ENCODE measurements around the gene TM4SF4.
A peak's percentile ranks its signal among the peaks of the same experiment; 100 is the strongest.

TM4SF4 gene

DNA sequence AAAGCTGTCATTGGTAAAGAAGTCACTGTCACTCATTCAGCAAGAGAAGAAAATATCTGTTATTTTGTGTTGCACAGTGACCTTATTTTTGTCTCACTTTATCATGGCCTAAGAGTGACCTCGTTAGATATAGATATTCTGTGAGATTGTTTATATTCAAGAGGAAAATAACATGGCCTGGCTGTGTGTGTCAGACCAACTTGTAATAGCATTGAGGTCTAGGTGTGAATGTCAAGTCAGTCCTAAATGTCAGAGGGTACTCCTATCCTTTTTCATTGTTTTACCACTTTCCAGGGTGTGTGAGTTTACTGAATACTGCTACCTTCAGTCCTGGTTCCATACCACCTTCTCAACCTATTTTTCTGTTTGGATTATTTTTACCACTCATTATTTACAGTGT lies 18.5 kb upstream of the TM4SF4 start:
- no peak for DNase-seq

GRCh38 chr3:149459491-149460059 lies 14.9 kb upstream of the TM4SF4 start:
- no peak for DNase-seq

- peak; percentile 43 for DNase-seq
These were observed 14.4 kb upstream of the TM4SF4 start for GRCh38 chr3:149460117-149460516.

DNA sequence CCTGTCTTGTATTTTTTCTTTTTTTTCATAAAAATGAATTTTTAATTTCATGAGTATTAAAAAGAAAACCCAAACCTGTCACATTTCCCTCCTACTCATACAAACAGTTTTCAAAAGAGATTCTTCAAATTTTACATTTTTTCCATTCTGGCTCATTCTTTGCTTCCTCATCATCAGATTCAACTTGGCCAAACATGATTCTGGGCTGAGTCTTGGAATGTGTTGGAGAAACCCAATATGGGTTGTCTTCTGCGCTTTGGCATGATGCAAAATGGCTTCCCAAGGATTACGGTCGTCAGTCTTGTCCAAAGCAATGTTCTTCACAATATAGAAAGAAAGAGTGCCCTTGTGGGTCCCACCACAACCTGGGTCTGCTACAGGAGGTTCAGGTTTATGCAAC lies 12.4 kb upstream of the TM4SF4 start:
- DNase-seq = no peak

GRCh38 chr3:149462581-149463011 lies 11.9 kb upstream of the TM4SF4 start:
- no peak for DNase-seq

DNA sequence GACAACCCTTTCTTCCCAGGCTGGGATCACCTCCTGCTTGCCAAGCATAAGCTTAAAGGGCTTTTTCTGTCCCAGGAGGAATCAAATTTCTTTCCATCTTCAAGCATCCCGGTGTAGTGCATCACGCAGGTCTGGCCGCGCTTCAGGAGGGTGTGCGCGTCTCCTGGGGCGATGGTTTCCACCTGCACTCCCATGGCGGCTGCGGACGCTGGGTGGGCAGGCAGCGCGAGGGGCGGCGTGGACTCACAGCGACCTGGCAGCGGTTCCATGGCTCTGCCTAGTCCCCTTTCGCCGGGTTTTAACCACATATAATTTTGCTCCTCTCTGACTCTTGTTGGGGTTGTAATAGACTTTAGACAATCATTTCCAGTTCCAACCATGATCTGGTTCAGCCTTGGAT lies 10.6 kb upstream of the TM4SF4 start:
- DNase-seq = no peak

GRCh38 chr3:149464542-149465328 lies 9.8 kb upstream of the TM4SF4 start:
- DNase-seq = no peak

GRCh38 chr3:149465351-149465883 lies 9.1 kb upstream of the TM4SF4 start:
- DNase-seq = no peak

DNA sequence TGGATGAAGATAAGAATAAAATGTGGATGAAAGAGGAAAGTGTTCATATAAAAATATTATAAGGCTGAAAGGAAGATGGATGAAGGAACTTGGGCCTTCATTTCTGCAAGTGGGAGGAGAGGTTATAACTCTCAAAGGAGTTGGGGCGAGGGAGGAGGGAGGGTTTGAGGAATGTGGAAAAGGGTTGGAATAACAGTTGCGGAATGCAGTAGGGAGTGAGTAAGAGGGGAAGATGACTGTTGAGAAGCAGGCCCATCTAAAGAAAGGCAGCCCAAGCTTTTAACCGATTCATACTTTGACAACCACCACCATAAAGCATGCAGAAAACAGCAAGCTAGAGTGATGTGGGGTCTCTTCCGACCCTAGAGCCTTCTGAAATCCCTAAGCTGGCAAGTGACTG lies 8.3 kb upstream of the TM4SF4 start:
- no peak for DNase-seq

DNA sequence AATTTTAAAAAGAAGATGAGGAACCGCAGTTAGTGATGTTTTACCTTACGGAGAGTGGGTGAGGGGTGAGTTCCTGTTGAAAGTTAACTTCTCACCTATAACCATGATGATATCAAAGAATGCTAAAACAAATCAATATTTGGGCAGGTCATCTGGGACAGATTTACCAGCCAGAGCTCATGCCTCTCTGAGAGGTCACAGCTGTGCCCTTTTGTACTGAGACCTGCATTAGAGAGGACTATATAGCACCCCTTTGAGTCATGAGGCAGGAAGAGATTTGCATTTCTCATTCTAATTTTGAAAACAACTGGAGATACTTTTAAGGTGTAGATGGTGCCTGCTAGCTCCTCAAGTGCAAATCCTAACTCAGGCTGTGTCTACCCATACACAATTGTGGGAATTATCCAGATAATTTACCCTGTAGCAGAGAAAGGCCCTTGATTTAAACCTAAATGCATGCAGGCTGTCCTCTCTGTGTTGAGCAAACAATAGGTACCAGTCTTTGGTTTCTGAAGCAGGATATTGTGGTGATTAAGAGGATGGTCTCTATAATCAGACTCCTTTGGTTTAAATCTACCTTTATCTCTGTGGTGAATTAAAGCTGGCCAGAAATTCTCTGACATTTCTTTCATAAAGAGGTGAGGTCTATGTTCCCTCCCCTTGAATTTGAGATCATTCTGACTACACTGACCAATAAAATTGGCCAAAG lies 5.8 kb upstream of the TM4SF4 start:
- DNase-seq = no peak

GRCh38 chr3:149470381-149470780 lies 4.1 kb upstream of the TM4SF4 start:
- no peak for DNase-seq

GRCh38 chr3:149472030-149472797 lies 2.3 kb upstream of the TM4SF4 start:
- peak; percentile 62 for DNase-seq

GRCh38 chr3:149473357-149474249 lies 894 bp upstream of the TM4SF4 start:
- DNase-seq = peak; percentile 76

DNA sequence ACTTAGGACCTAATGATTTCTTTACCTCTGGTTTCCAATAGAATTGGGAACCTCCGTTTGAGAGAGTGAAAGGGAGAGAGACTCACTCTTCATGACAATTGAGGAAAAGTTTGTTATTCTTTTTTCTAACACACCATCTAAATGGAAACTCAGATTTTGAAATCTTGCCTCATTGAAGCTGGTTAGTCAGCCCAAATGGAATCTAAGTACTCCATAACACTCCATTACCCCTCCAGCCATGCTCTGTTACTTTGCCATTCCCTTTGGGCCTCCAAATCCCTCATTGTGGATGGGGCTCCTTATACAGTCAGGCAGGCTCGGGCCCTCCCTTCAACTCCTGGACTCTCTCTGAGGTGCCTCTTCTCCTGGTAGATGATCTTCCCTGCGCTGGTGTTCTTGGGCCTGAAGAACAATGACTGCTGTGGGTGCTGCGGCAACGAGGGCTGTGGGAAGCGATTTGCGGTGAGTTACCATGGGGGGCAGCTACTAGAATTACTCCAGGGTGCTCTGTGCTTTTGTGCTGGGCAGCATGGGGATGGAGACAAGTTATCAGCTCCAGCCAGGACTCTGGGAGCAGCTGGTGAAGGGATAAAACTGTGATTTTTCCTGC lies 1.1 kb downstream of the TM4SF4 start:
- no peak for DNase-seq

- no peak for DNase-seq
These were observed 1.7 kb downstream of the TM4SF4 start for GRCh38 chr3:149476225-149476624.

GRCh38 chr3:149479621-149480325 lies 5.3 kb downstream of the TM4SF4 start:
- no peak for DNase-seq

DNA sequence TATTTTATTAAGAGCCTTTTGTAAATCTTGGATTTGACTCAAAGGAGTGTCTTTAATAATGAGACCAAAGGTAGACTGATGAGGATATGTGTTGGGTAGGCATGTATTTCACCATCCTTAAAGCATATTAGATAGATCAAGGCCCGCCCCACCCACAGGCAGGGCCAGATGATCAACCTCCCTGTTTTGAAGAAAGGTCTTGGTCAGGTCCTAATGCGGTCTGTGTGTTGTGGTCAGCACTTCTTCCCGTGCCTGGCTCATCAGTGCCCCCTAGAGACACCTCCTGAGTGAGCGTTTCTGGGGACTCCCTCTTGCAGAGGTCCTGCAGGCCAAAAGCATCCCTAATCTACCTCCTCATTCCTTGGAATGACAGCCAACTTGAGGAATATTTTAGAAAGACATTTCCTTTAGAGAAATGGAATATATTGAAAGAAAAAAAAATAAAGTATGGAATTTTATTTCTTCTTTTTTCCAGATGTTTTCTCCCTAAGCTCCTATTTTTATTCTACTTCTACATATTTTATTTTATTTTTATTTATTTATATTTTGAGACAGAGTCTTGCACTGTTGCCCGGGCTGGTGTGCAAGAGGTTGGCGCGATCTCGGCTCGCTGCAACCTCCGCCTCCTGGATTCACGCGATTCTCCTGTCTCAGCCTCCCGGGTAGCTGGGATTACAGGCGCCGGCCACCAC lies 6.0 kb downstream of the TM4SF4 start:
- peak; percentile 80 for DNase-seq

DNA sequence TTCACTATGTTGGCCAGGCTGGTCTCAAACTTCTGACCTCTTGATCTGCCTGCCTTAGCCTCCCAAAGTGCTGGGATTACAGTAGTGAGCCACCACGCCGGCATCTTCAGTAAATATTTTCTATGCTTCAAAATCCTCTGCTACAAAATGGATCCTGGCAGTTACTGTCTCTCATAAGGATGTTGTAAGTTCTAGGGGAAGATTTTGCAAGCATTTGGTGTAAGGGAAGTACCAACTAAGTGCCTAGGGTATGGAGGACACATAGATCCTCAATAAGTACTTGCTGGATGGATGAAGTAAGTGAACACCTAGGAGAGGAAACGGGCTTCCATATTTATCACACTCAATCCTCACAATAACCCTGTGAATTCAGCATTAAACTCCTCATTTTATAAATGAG lies 6.6 kb downstream of the TM4SF4 start:
- no peak for DNase-seq

DNA sequence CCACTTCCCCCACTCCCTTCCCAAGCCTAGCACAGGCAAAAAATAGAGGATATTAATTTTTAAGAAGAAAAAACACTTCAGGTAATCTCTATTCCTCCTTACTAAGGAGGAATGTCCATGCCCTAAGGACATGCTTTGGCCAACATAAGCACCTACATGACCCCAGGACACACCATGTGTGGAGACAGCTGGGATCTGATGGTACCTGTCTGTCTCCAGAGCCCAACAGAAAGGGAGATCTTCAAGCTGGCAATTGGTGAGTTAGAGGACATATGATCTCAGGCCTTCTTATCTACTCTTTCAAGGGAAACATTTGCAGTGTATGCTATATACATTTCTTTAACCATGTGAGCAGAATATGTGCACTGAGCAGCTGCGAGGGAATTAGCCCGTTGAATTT lies 7.0 kb downstream of the TM4SF4 start:
- DNase-seq = no peak

- no peak for DNase-seq
These were observed 12.2 kb downstream of the TM4SF4 start for GRCh38 chr3:149486726-149487125.

Measured in right hindlimb (tissue), 1 donor.